GM21526 (cell line): ENCODE results near the gene MTUS2.
A peak's percentile ranks its signal among the peaks of the same experiment; 100 is the strongest.
"Not testable (repeated sequence)": the region's sequence is repeated elsewhere in the genome, so short reads cannot be mapped to it uniquely, and the experiment has no call there.

Experiments
- ATAC-seq: cut with Tn5 transposase; IDR thresholded peaks from one replicate; pipeline ENCODE4 v1.9.1; 2021; ENCODE audit warnings: moderate library complexity; ENCODE audit not compliant: unreplicated experiment, low FRiP score

Gene MTUS2

GRCh38 chr13:29362849-29363604 is 542.9 kb downstream of the MTUS2 start:
- peak; percentile 85 for ATAC-seq

- ATAC-seq: no peak
Observed at GRCh38 chr13:29369060-29369743, 549.1 kb downstream of the MTUS2 start.

GRCh38 chr13:29379281-29379680 is 559.1 kb downstream of the MTUS2 start:
- ATAC-seq: no peak

- no peak for ATAC-seq
Observed at GRCh38 chr13:29379865-29380264, 559.7 kb downstream of the MTUS2 start.

GRCh38 chr13:29382021-29382420 is 561.9 kb downstream of the MTUS2 start:
- ATAC-seq: no peak

GRCh38 chr13:29383476-29383875 is 563.3 kb downstream of the MTUS2 start:
- ATAC-seq: no peak

- no peak for ATAC-seq
Observed at GRCh38 chr13:29384466-29384865, 564.3 kb downstream of the MTUS2 start.

- no peak for ATAC-seq
Observed at GRCh38 chr13:29384871-29385270, 564.7 kb downstream of the MTUS2 start.

- no peak for ATAC-seq
Observed at GRCh38 chr13:29386246-29386645, 566.1 kb downstream of the MTUS2 start.

GRCh38 chr13:29390598-29390997 is 570.5 kb downstream of the MTUS2 start:
- ATAC-seq: not testable (repeated sequence)

GRCh38 chr13:29396446-29396845 is 576.3 kb downstream of the MTUS2 start:
- no peak for ATAC-seq

GRCh38 chr13:29397265-29397664 is 577.1 kb downstream of the MTUS2 start:
- ATAC-seq: no peak

- ATAC-seq: no peak
Observed at GRCh38 chr13:29402166-29402636, 582.1 kb downstream of the MTUS2 start.

- ATAC-seq: no peak
Observed at GRCh38 chr13:29405401-29405800, 585.3 kb downstream of the MTUS2 start.

GRCh38 chr13:29411481-29411880 is 591.3 kb downstream of the MTUS2 start:
- ATAC-seq: no peak

- ATAC-seq: no peak
Observed at GRCh38 chr13:29418026-29418425, 597.9 kb downstream of the MTUS2 start.

GRCh38 chr13:29421118-29421517 is 601.0 kb downstream of the MTUS2 start:
- ATAC-seq: no peak

- no peak for ATAC-seq
Observed at GRCh38 chr13:29422015-29422414, 601.9 kb downstream of the MTUS2 start.

- ATAC-seq: no peak
Observed at GRCh38 chr13:29423050-29423449, 602.9 kb downstream of the MTUS2 start.

GRCh38 chr13:29427937-29428309 is 607.8 kb downstream of the MTUS2 start:
- ATAC-seq: no peak

GRCh38 chr13:29428310-29429181 is 608.4 kb downstream of the MTUS2 start:
- no peak for ATAC-seq
